SK-N-SH treated with all-trans-retinoic acid at 6 μM for 48 hours (cell line): ENCODE results near the gene SMTN.

Experiments used
- ATAC-seq: fragments of 200-7000 bp; cut with Tn5 transposase; 3 replicates; pipeline ENCODE4 v1.9.1; 2020; ENCODE audit warnings: mild to moderate bottlenecking, moderate library complexity
- ARNTL ChIP-seq: fragments of 450-650 bp; formaldehyde crosslinking; IDR thresholded peaks from 2 replicates; pipeline ENCODE4 v1.5.0; 2020; ENCODE audit warnings: low read depth, mild to moderate bottlenecking, moderate library complexity, borderline replicate concordance
- BACH2 ChIP-seq: fragments of 250-450 bp; sonication (Bioruptor Pico); IDR thresholded peaks from 2 replicates; pipeline ENCODE4 v1.9.0; 2021; ENCODE audit warnings: mild to moderate bottlenecking, borderline replicate concordance
- CREB5 ChIP-seq: fragments of 250-450 bp; sonication (Bioruptor Pico); IDR thresholded peaks from 2 replicates; pipeline ENCODE4 v1.5.1; 2020; ENCODE audit warnings: low read depth, mild to moderate bottlenecking, moderate library complexity
- CSDC2 ChIP-seq: fragments of 250-450 bp; sonication (Bioruptor Pico); IDR thresholded peaks from 2 replicates; pipeline ENCODE4 v1.5.0; 2020; ENCODE audit warnings: mild to moderate bottlenecking, moderate library complexity
- ESRRG ChIP-seq: fragments of 250-450 bp; sonication (Bioruptor Pico); IDR thresholded peaks from 2 replicates; pipeline ENCODE4 v1.6.1; 2021; ENCODE audit warnings: mild to moderate bottlenecking
- ISL1 ChIP-seq: fragments of 250-450 bp; sonication (Bioruptor Pico); IDR thresholded peaks from 2 replicates; pipeline ENCODE4 v2.1.2; 2022; ENCODE audit warnings: mild to moderate bottlenecking, moderate library complexity
- OSR1 ChIP-seq: fragments of 250-450 bp; sonication (Bioruptor Pico); IDR thresholded peaks from 2 replicates; pipeline ENCODE4 v1.8.0; 2022; ENCODE audit warnings: moderate library complexity, mild to moderate bottlenecking, inconsistent platforms
- PATZ1 ChIP-seq: fragments of 250-450 bp; sonication (Bioruptor Pico); IDR thresholded peaks from 2 replicates; pipeline ENCODE4 v1.8.0; 2020; ENCODE audit warnings: mild to moderate bottlenecking, moderate library complexity, borderline replicate concordance
- POU6F1 ChIP-seq: fragments of 250-450 bp; sonication (Bioruptor Pico); IDR thresholded peaks from 2 replicates; pipeline ENCODE4 v1.8.0; 2021; ENCODE audit warnings: low read depth, mild to moderate bottlenecking, moderate library complexity, borderline replicate concordance
- PPARA ChIP-seq: fragments of 250-450 bp; sonication (Bioruptor Pico); IDR thresholded peaks from 2 replicates; pipeline ENCODE4 v1.5.0; 2020; ENCODE audit warnings: mild to moderate bottlenecking, borderline replicate concordance
- RARB ChIP-seq: fragments of 250-450 bp; sonication (Bioruptor Pico); IDR thresholded peaks from 2 replicates; pipeline ENCODE4 v1.8.0; 2021; ENCODE audit warnings: mild to moderate bottlenecking, moderate library complexity
- SNAI2 ChIP-seq: fragments of 250-450 bp; sonication (Bioruptor Pico); IDR thresholded peaks from 2 replicates; pipeline ENCODE4 v1.5.0; 2020; ENCODE audit warnings: mild to moderate bottlenecking, moderate library complexity
- TOX ChIP-seq: fragments of 250-450 bp; sonication (Bioruptor Pico); IDR thresholded peaks from 2 replicates; pipeline ENCODE4 v1.8.0; 2021; ENCODE audit warnings: mild to moderate bottlenecking, moderate library complexity, borderline replicate concordance
- ZC3H10 ChIP-seq: fragments of 250-450 bp; sonication (Bioruptor Pico); IDR thresholded peaks from 2 replicates; pipeline ENCODE4 v1.5.1; 2021; ENCODE audit warnings: mild to moderate bottlenecking, moderate library complexity
- ZFP3 ChIP-seq: fragments of 250-450 bp; sonication (Bioruptor Pico); IDR thresholded peaks from 2 replicates; pipeline ENCODE4 v1.5.0; 2020; ENCODE audit warnings: mild to moderate bottlenecking, moderate library complexity
- ZNF565 ChIP-seq: fragments of 450-650 bp; formaldehyde crosslinking; conservative IDR thresholded peaks from 2 replicates; pipeline ENCODE4 v1.5.0; 2020; ENCODE audit warnings: low read depth, mild to moderate bottlenecking, moderate library complexity
- ZNF70 ChIP-seq: fragments of 450-650 bp; formaldehyde crosslinking; IDR thresholded peaks from 2 replicates; pipeline ENCODE4 v1.5.0; 2020; ENCODE audit warnings: mild to moderate bottlenecking, moderate library complexity
- TF ChIP-seq, protein P1 (sequence below): fragments of 250-450 bp; sonication (Bioruptor Pico); IDR thresholded peaks from 2 replicates; pipeline ENCODE4 v1.5.1; 2021; ENCODE audit warnings: mild to moderate bottlenecking, moderate library complexity
- TF ChIP-seq, protein P2 (sequence below): fragments of 250-450 bp; sonication (Bioruptor Pico); IDR thresholded peaks from 2 replicates; pipeline ENCODE4 v1.5.0; 2020; ENCODE audit warnings: mild to moderate bottlenecking, moderate library complexity

The SMTN gene

DNA sequence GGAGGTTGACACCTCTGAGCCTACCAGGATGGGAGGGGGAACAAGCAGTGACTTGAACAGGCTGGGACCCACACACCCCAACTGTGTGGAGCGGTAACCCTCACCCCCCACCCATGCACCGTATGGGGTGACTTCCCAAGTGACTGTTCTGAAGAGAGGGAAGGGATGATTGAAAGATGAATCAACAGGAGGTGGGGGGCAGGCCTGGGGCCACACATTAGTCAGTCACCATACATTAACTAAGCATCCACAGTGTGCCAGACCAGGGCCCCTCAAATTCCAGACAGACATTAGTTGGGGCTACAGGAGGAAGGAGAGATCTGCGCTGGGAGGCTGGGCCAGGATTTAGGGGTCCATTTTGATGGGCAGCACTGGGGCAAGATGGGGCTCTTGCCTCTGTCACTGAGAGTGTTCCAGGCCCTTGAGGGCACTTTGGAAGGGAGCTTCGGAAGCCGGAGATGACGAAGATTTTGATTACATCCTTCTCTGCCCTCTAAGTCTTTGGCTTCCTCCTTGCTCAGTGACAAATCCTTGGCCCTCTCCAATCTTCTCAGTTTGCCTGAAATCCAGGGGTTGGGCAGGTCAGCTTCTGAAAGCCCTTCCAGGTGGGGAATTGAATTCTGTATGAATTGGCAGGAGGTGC, 966 bp downstream of the SMTN start:
- TF ChIP-seq, protein P1, sequence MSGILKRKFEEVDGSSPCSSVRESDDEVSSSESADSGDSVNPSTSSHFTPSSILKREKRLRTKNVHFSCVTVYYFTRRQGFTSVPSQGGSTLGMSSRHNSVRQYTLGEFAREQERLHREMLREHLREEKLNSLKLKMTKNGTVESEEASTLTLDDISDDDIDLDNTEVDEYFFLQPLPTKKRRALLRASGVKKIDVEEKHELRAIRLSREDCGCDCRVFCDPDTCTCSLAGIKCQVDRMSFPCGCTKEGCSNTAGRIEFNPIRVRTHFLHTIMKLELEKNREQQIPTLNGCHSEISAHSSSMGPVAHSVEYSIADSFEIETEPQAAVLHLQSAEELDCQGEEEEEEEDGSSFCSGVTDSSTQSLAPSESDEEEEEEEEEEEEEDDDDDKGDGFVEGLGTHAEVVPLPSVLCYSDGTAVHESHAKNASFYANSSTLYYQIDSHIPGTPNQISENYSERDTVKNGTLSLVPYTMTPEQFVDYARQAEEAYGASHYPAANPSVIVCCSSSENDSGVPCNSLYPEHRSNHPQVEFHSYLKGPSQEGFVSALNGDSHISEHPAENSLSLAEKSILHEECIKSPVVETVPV (CRISPR knock-in tag), result no peak
- no peak for TF ChIP-seq ZNF70
- TF ChIP-seq, protein P2, sequence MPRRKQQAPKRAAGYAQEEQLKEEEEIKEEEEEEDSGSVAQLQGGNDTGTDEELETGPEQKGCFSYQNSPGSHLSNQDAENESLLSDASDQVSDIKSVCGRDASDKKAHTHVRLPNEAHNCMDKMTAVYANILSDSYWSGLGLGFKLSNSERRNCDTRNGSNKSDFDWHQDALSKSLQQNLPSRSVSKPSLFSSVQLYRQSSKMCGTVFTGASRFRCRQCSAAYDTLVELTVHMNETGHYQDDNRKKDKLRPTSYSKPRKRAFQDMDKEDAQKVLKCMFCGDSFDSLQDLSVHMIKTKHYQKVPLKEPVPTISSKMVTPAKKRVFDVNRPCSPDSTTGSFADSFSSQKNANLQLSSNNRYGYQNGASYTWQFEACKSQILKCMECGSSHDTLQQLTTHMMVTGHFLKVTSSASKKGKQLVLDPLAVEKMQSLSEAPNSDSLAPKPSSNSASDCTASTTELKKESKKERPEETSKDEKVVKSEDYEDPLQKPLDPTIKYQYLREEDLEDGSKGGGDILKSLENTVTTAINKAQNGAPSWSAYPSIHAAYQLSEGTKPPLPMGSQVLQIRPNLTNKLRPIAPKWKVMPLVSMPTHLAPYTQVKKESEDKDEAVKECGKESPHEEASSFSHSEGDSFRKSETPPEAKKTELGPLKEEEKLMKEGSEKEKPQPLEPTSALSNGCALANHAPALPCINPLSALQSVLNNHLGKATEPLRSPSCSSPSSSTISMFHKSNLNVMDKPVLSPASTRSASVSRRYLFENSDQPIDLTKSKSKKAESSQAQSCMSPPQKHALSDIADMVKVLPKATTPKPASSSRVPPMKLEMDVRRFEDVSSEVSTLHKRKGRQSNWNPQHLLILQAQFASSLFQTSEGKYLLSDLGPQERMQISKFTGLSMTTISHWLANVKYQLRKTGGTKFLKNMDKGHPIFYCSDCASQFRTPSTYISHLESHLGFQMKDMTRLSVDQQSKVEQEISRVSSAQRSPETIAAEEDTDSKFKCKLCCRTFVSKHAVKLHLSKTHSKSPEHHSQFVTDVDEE (CRISPR knock-in tag), result no peak
- TF ChIP-seq PATZ1, result no peak
- TF ChIP-seq ZFP3 (CRISPR knock-in tag), result no peak
- TF ChIP-seq ZC3H10 (CRISPR knock-in tag), result no peak
- no peak for TF ChIP-seq ARNTL
- no peak for TF ChIP-seq CREB5 (CRISPR knock-in tag)
- TF ChIP-seq ZNF565, result no peak
- no peak for ATAC-seq

GRCh38 chr22:31082606-31083376, 1.7 kb downstream of the SMTN start:
- TF ChIP-seq ESRRG (CRISPR knock-in tag) (no peak), RARB (CRISPR knock-in tag) (no peak), TOX (CRISPR knock-in tag) (no peak), ZC3H10 (CRISPR knock-in tag) (no peak), ARNTL (no peak), CSDC2 (CRISPR knock-in tag) (no peak), BACH2 (CRISPR knock-in tag) (no peak), PPARA (no peak), OSR1 (CRISPR knock-in tag) (no peak), ISL1 (CRISPR knock-in tag) (no peak), SNAI2 (CRISPR knock-in tag) (no peak), ZFP3 (CRISPR knock-in tag) (no peak), POU6F1 (CRISPR knock-in tag) (no peak), PATZ1 (no peak), CREB5 (CRISPR knock-in tag) (no peak)
- TF ChIP-seq, protein P2 (CRISPR knock-in tag), result no peak
- TF ChIP-seq, all 23 proteins: peak for 0
- no peak for ATAC-seq
